Measurements from ENCODE around the gene PIM2.
A peak's percentile ranks its signal among the peaks of the same experiment; 100 is the strongest.

The PIM2 gene

DNA sequence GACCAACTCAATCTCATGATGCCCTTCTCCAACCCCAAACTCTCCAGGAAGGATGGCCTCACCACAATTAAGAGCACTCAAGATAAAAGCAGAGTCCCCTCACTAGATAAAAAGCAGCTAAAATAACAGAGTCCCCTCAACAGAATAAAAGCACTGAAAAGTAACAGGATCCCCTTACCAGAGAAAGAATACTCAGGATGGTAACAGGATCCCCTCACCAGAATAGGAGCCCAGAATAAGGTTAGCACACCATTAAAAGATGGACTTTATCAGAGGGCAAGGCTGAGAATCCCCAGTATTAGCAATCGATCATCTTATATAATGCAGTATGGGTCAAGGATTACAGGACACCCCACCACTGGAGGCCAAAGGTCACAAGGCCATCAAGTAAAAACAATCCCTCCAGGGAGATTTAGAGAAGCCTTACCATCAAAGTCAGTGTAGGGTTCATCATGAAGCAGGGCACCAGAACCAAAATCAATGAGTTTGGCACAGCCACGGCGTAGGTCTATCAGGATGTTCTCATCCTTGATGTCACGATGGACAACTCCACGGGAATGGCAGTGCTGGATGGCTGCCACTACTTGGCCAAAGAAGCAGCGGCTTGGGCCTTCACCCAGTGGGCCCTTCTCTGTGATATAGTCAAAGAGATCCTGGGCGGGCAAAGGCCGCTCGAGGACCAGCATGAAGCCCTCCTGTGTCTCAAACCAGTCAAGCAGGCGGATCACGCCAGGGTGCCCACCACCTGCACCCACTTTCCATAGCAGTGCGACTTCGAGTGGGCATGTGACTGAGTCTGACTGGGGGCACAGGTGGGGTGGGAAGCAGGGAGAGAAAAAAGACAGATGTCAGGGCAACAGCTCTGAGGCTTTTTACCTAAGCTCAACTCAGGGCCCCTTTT lies 4.0 kb downstream of the PIM2 start:
- Histone ChIP-seq H3K27me3 (ENCODE audit: low read length) (no peaks in the 10 kb centered on the region), H3K4me2 (ENCODE audit: low read depth, low read length, poor library complexity, severe bottlenecking) (no peak overlapping the region), H3F3A (ENCODE audit: insufficient read depth) (peaks cover 23% of the 10 kb centered on the region), H3K79me2 (ENCODE audit: insufficient read depth, low read length) (peaks cover 34% of the 10 kb centered on the region), H3K9me3 (ENCODE audit: insufficient read depth, low read length) (no peaks in the 10 kb centered on the region), H3K36me3 (ENCODE audit: low read length) (no peaks in the 10 kb centered on the region), H2AFZ (ENCODE audit: low read depth, low read length, severe bottlenecking) (no peak overlapping the region), H3K9me2 (replicated peaks; ENCODE audit: insufficient read depth, low read length) (no peaks in the 10 kb centered on the region), H3K9ac (ENCODE audit: low read length) (no peak overlapping the region), H4K20me1 (ENCODE audit: low read depth, low read length) (no peaks in the 10 kb centered on the region), H3K4me3 (ENCODE audit: insufficient read depth, low read length, poor library complexity, severe bottlenecking) (no peak overlapping the region), H3K27ac (ENCODE audit: low read depth, low read length) (no peak overlapping the region)
- TF ChIP-seq, protein P1, sequence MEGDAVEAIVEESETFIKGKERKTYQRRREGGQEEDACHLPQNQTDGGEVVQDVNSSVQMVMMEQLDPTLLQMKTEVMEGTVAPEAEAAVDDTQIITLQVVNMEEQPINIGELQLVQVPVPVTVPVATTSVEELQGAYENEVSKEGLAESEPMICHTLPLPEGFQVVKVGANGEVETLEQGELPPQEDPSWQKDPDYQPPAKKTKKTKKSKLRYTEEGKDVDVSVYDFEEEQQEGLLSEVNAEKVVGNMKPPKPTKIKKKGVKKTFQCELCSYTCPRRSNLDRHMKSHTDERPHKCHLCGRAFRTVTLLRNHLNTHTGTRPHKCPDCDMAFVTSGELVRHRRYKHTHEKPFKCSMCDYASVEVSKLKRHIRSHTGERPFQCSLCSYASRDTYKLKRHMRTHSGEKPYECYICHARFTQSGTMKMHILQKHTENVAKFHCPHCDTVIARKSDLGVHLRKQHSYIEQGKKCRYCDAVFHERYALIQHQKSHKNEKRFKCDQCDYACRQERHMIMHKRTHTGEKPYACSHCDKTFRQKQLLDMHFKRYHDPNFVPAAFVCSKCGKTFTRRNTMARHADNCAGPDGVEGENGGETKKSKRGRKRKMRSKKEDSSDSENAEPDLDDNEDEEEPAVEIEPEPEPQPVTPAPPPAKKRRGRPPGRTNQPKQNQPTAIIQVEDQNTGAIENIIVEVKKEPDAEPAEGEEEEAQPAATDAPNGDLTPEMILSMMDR (IDR thresholded peaks at IDR 0.05; ENCODE audit: insufficient read depth, low read length, poor library complexity, severe bottlenecking), result no peak
- TF ChIP-seq EZH2phosphoT487 (conservative IDR thresholded peaks at IDR 0.05; ENCODE audit: low read length), result no peak

DNA sequence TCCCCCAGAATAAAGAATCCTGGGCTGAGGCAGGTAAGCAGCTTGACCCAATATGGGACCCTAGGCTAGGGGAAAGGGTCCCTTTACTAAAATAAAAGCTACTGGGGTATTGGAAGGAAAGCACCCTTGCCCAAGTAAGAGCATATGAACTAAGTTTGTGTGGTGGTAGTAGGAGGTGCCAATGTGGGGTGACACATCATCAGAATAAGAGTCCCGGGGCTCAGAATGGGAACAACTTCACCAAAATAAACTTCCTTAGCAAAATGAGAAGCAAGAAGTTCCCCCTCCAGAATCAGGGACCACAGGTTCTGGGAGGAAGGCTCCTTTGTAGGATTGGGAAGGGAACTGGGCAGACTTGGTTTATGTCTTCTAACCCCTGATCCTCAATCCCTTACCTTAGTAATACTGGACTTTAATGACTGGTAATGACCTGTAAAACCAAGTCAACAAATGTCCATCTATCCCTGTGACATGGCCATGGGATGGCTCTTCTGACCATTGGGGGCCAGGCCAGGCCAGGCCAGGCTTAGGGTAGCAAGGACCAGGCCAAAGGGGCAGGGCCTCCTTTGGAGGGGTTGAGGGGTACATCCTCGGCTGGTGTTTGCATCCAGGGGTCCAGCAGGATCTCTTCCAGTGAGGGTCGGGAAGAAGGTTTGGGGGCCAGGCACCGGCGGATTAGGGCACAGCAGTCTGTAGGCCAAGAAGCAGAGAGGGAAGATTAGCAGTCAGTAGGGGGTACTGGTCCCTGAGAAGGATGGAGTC lies 5.0 kb downstream of the PIM2 start:
- Histone ChIP-seq H4K20me1 (ENCODE audit: low read depth, low read length) (no peaks in the 10 kb centered on the region), H3K36me3 (ENCODE audit: low read length) (no peaks in the 10 kb centered on the region), H2AFZ (ENCODE audit: low read depth, low read length, severe bottlenecking) (no peak overlapping the region), H3F3A (ENCODE audit: insufficient read depth) (peaks cover 15% of the 10 kb centered on the region; the same call in 1 of the 2 replicates), H3K27me3 (ENCODE audit: low read length) (no peaks in the 10 kb centered on the region), H3K4me3 (ENCODE audit: insufficient read depth, low read length, poor library complexity, severe bottlenecking) (no peak overlapping the region), H3K4me2 (ENCODE audit: low read depth, low read length, poor library complexity, severe bottlenecking) (no peak overlapping the region), H3K27ac (ENCODE audit: low read depth, low read length) (no peak overlapping the region), H3K9ac (ENCODE audit: low read length) (no peak overlapping the region), H3K9me2 (replicated peaks; ENCODE audit: insufficient read depth, low read length) (no peaks in the 10 kb centered on the region), H3K79me2 (ENCODE audit: insufficient read depth, low read length) (peaks cover 37% of the 10 kb centered on the region), H3K9me3 (ENCODE audit: insufficient read depth, low read length) (no peaks in the 10 kb centered on the region)
- no peak for TF ChIP-seq EZH2phosphoT487 (conservative IDR thresholded peaks at IDR 0.05; ENCODE audit: low read length)
- TF ChIP-seq, protein P1 (IDR thresholded peaks at IDR 0.05; ENCODE audit: insufficient read depth, low read length, poor library complexity, severe bottlenecking), result no peak

DNA sequence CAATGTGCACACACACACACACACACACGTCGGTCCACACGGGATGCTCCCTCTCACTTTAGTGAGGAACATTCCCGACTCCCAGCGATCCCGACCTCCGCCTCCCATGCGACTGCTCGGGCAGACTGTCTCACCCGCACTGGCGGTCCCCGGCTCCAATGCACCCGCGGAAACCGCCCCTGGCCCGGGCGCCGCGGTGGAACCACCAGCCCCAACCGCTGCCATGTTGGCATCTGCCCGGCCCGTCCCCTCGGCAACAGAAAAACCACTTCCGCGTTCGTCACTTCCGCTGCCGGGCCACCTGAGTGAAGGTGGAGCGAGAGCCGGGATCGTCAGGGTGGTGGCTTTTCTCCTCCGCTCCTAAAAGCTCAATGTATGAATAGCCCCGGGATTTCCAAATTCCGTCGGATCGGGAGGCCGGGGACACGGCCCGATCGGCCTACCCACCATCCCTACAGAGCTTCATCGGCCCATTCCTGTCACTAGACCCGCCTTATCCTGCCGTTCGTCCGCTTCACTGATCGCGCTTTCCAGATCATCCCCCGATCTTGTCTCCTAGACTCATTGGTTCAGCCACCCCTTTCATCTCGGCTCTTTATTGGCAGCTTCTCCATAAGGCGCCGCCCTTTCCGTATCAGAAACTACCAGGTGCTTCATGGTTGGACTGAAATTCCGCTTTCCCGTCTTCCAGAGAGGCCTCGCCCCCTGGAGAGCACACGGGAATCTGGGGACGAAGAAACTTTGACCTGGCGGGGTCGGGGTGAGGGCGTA lies 7.2 kb downstream of the PIM2 start, which contains the start of gene SLC35A2:
Gene SLC35A2 (minus strand): TSS at position 235 of the 771 bp plus-strand sequence. CDS start 10 bp downstream, at position 225.
- no peaks in the 10 kb centered on the region for H3K36me3 ChIP-seq (ENCODE audit: low read length)
- peak within 1 kb of the TSS; percentile 60 for H3K27ac ChIP-seq (ENCODE audit: low read depth, low read length)
- H2AFZ ChIP-seq (ENCODE audit: low read depth, low read length, severe bottlenecking), result peak within 1 kb of the TSS; percentile 15
- H3K9me2 ChIP-seq (replicated peaks; ENCODE audit: insufficient read depth, low read length), result no peaks in the 10 kb centered on the region
- no peaks in the 10 kb centered on the region for H3K9me3 ChIP-seq (ENCODE audit: insufficient read depth, low read length)
- no peak for TF ChIP-seq EZH2phosphoT487 (conservative IDR thresholded peaks at IDR 0.05; ENCODE audit: low read length)
- TF ChIP-seq, protein P1 (IDR thresholded peaks at IDR 0.05; ENCODE audit: insufficient read depth, low read length, poor library complexity, severe bottlenecking), result no peak
- H3K4me2 ChIP-seq (ENCODE audit: low read depth, low read length, poor library complexity, severe bottlenecking), result peak within 1 kb of the TSS; percentile 80
- H3K27me3 ChIP-seq (ENCODE audit: low read length), result no peaks in the 10 kb centered on the region
- H3K9ac ChIP-seq (ENCODE audit: low read length), result peak within 1 kb of the TSS; percentile 76
- peaks cover 15% of the 10 kb centered on the region; the same call in 1 of the 2 replicates for H3F3A ChIP-seq (ENCODE audit: insufficient read depth)
- H4K20me1 ChIP-seq (ENCODE audit: low read depth, low read length), result no peaks in the 10 kb centered on the region
- peak within 1 kb of the TSS; percentile 98 for H3K4me3 ChIP-seq (ENCODE audit: insufficient read depth, low read length, poor library complexity, severe bottlenecking)
- peaks cover 25% of the 10 kb centered on the region for H3K79me2 ChIP-seq (ENCODE audit: insufficient read depth, low read length)

Data from SU-DHL-6 (cell line).